Lower leg skin (tissue), 3 donors: Measurements from ENCODE around the gene CD300LD.

Experiments
- CTCF ChIP-seq, 3 donors: fragments of 450-650 bp; IDR thresholded peaks; one replicate each; pipeline ENCODE4 v1.5.1; 2016; ENCODE audit warnings: antibody characterized with exemption in 3 of 3, mild to moderate bottlenecking in 3 of 3, moderate library complexity in 2 of 3
- POLR2A ChIP-seq, 2 donors: fragments of 450-650 bp; IDR thresholded peaks; one replicate each; pipeline ENCODE4 v1.6.1; 2016 to 2017; ENCODE audit warnings: antibody characterized with exemption in 2 of 2, mild to moderate bottlenecking in 1 of 2, moderate library complexity in 1 of 2

GRCh38 chr17:74637265-74637664, 45.2 kb upstream of the CD300LD start:
- TF ChIP-seq POLR2A (IDR thresholded peaks at IDR 0.05) (no peak), CTCF (IDR thresholded peaks at IDR 0.05) (no peak)
